Muscle of leg (tissue), 11 donors: ENCODE data around the gene SAMD4B. TPM values are rescaled to one million over a fixed set of nuclear protein-coding genes. Genes with fewer than 3 reads are reported as not detected.
"Not testable (repeated sequence)": the region's sequence is repeated elsewhere in the genome, so short reads cannot be mapped to it uniquely, and the experiment has no call there.

Source experiments
- DNase-seq: peaks from one replicate; pipeline ENCODE4 v3.0.0; 2013
- H3K27ac ChIP-seq: one replicate; pipeline ENCODE4 v1.5.1; 2013; ENCODE audit warnings: mild to moderate bottlenecking, low read length, control low read depth
- H3K27me3 ChIP-seq: one replicate; pipeline ENCODE4 v1.6.1; 2013; ENCODE audit warnings: low read length; ENCODE audit not compliant: control insufficient read depth, insufficient read depth
- H3K36me3 ChIP-seq: one replicate; pipeline ENCODE4 v1.6.1; 2013; ENCODE audit warnings: low read length; ENCODE audit not compliant: control insufficient read depth, insufficient read depth
- H3K4me1 ChIP-seq: one replicate; pipeline ENCODE4 v1.6.1; 2013; ENCODE audit warnings: low read length; ENCODE audit not compliant: control insufficient read depth, insufficient read depth
- H3K4me3 ChIP-seq: one replicate; pipeline ENCODE4 v1.5.1; 2013; ENCODE audit warnings: low read length, control low read depth
- H3K9me3 ChIP-seq: replicated peaks from 2 replicates; pipeline ENCODE4 v1.6.1; 2013; ENCODE audit warnings: low read depth, low read length; ENCODE audit not compliant: control insufficient read depth
- WGBS: methylation state at CpG from one replicate; pipeline ENCODE4 v1.1.5; 2013; ENCODE audit warnings: missing lambda C conversion rate; ENCODE audit not compliant: insufficient coverage; 5-methylcytosine and 5-hydroxymethylcytosine counted together
- polyA plus RNA-seq, 8 donors: library from polyadenylated mRNA; unstranded; fragments of 120-200 nt; gene quantifications; one replicate each; pipeline versions ENCODE4 v1.2.1 to v1.2.3, GENCODE V29; 2013; ENCODE audit warnings: inconsistent platforms in 1 of 8, low replicate concordance in 1 of 8; ENCODE audit not compliant: insufficient read length in 8 of 8, insufficient read depth in 1 of 8
- total RNA-seq: library from RNA; stranded (reverse); fragments of 120-200 nt; gene quantifications from one replicate; pipeline ENCODE4 v1.2.4, GENCODE V29; 2013

The SAMD4B gene
- total and polyA plus RNA-seq, 9 donors: 36.6 to 99.6 (median 82.8) TPM

GRCh38 chr19:39301562-39301961, 40.7 kb upstream of the SAMD4B start:
- Histone ChIP-seq H3K4me3 (no peak overlapping the region), H3K27me3 (peaks cover 26% of the 10 kb centered on the region), H3K36me3 (no peaks in the 10 kb centered on the region), H3K4me1 (peaks cover 5% of the 10 kb centered on the region), H3K27ac (no peak overlapping the region), H3K9me3 (no peaks in the 10 kb centered on the region)
- WGBS: no CpG with 5 or more reads among the region's 3 CpGs
- DNase-seq: no peak

GRCh38 chr19:39303373-39304184, 38.6 kb upstream of the SAMD4B start:
- H3K27ac ChIP-seq: no peak overlapping the region
- no peaks in the 10 kb centered on the region for H3K36me3 ChIP-seq
- H3K4me3 ChIP-seq: no peak overlapping the region
- DNase-seq: no peak
- H3K27me3 ChIP-seq: peaks cover 43% of the 10 kb centered on the region
- no peaks in the 10 kb centered on the region for H3K9me3 ChIP-seq
- 67% methylated on average over 2 of the region's 10 CpGs for WGBS
- H3K4me1 ChIP-seq: peaks cover 18% of the 10 kb centered on the region

- no peaks in the 10 kb centered on the region for H3K9me3 ChIP-seq
- peaks cover 49% of the 10 kb centered on the region for H3K27me3 ChIP-seq
- peaks cover 18% of the 10 kb centered on the region for H3K4me1 ChIP-seq
- no peak overlapping the region for H3K27ac ChIP-seq
- DNase-seq: no peak
- no peak overlapping the region for H3K4me3 ChIP-seq
- no peaks in the 10 kb centered on the region for H3K36me3 ChIP-seq
Measured at GRCh38 chr19:39304185-39304513, 38.1 kb upstream of the SAMD4B start.

- H3K4me1 ChIP-seq: peaks cover 18% of the 10 kb centered on the region
- peaks cover 49% of the 10 kb centered on the region for H3K27me3 ChIP-seq
- no peak for DNase-seq
- no peak overlapping the region for H3K4me3 ChIP-seq
- H3K9me3 ChIP-seq: no peaks in the 10 kb centered on the region
- H3K27ac ChIP-seq: no peak overlapping the region
- H3K36me3 ChIP-seq: no peaks in the 10 kb centered on the region
- WGBS: 19% methylated on average over 5 of the region's 6 CpGs
Measured at GRCh38 chr19:39304701-39305571, 37.3 kb upstream of the SAMD4B start.

GRCh38 chr19:39306075-39306474, 36.1 kb upstream of the SAMD4B start:
- no peak overlapping the region for H3K4me3 ChIP-seq
- H3K36me3 ChIP-seq: no peaks in the 10 kb centered on the region
- no peak for DNase-seq
- no peaks in the 10 kb centered on the region for H3K9me3 ChIP-seq
- H3K4me1 ChIP-seq: peaks cover 18% of the 10 kb centered on the region
- H3K27ac ChIP-seq: no peak overlapping the region
- H3K27me3 ChIP-seq: peaks cover 47% of the 10 kb centered on the region

- WGBS: 2% methylated on average over 65 of the region's 71 CpGs
- peaks cover 18% of the 10 kb centered on the region for H3K4me1 ChIP-seq
- peaks cover 47% of the 10 kb centered on the region for H3K27me3 ChIP-seq
- no peak overlapping the region for H3K27ac ChIP-seq
- no peaks in the 10 kb centered on the region for H3K36me3 ChIP-seq
- H3K4me3 ChIP-seq: peak overlapping the region; percentile 22
- peak; percentile 49 for DNase-seq
- no peaks in the 10 kb centered on the region for H3K9me3 ChIP-seq
Measured at GRCh38 chr19:39307046-39307821, 35.0 kb upstream of the SAMD4B start.

GRCh38 chr19:39307822-39308530, 34.2 kb upstream of the SAMD4B start:
- no peak overlapping the region for H3K27ac ChIP-seq
- peaks cover 46% of the 10 kb centered on the region for H3K27me3 ChIP-seq
- no peaks in the 10 kb centered on the region for H3K9me3 ChIP-seq
- DNase-seq: no peak
- H3K36me3 ChIP-seq: no peaks in the 10 kb centered on the region
- H3K4me3 ChIP-seq: no peak overlapping the region
- WGBS: 3% methylated on average over 76 of the region's 82 CpGs
- H3K4me1 ChIP-seq: peaks cover 18% of the 10 kb centered on the region

- Histone ChIP-seq H3K27ac (no peak overlapping the region), H3K4me1 (peaks cover 18% of the 10 kb centered on the region), H3K27me3 (peaks cover 39% of the 10 kb centered on the region), H3K4me3 (no peak overlapping the region), H3K9me3 (no peaks in the 10 kb centered on the region), H3K36me3 (peaks cover 4% of the 10 kb centered on the region)
- DNase-seq: no peak
- 37% methylated on average over 16 of the region's 18 CpGs for WGBS
Measured at GRCh38 chr19:39308531-39309304, 33.5 kb upstream of the SAMD4B start.

GRCh38 chr19:39309305-39309670, 32.9 kb upstream of the SAMD4B start:
- H3K36me3 ChIP-seq, DNase-seq, H3K9me3 ChIP-seq, H3K27ac ChIP-seq, H3K4me3 ChIP-seq: not testable (repeated sequence)
- Histone ChIP-seq H3K4me1 (peaks cover 18% of the 10 kb centered on the region), H3K27me3 (peaks cover 39% of the 10 kb centered on the region)
- 100% methylated on average over 4 of the region's 7 CpGs for WGBS
